ENCODE results near the gene MAST4. TPM values are rescaled to one million over a fixed set of nuclear protein-coding genes. Genes with fewer than 3 reads are reported as not detected.

MAST4 gene
- total and polyA plus RNA-seq, 2 donors (not counting 1 experiment from before 2014, with no cell fraction given) = 7.0 to 15.2 TPM

DNA sequence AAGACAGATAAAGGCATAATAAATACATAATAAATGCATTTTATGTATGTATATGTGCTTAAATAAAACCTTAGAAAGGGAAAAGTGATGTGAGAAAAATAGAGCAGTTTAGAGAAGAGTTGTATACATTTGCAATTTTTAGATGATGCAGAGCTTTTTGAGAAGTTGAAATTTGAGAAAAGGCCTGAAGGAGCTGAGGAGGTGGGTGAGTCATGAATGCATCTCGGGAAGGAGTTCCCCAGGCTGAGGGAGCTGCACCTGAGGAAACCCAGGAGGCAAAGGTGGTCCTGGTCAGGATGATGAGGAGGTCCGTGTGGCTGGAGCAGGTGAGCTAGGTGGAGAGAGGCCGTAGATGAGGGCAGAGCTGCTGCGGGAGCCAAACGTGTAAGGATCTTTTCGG, 617.8 kb downstream of the MAST4 start:
- H3K4me1 ChIP-seq (ENCODE audit: control insufficient read depth, extremely low read depth, insufficient read depth, low read length) = peaks cover 12% of the 10 kb centered on the region
- TF ChIP-seq EZH2 (IDR thresholded peaks at IDR 0.05; ENCODE audit: low read length, missing control alignments) = no peak
- no peaks in the 10 kb centered on the region for H3K9me3 ChIP-seq (ENCODE audit: control insufficient read depth, insufficient read depth, low read depth, low read length)
- DNase-seq (ENCODE audit: low read depth in 2 of 2) = peak; percentile 24 to 30
- no peak overlapping the region for H3K4me2 ChIP-seq (ENCODE audit: extremely low read depth, insufficient read depth, low read length)
- no peaks in the 10 kb centered on the region for H3K36me3 ChIP-seq (ENCODE audit: control insufficient read depth, insufficient read depth, low read length)
- H3K27me3 ChIP-seq (ENCODE audit: control insufficient read depth, insufficient read depth, low read length) = no peaks in the 10 kb centered on the region
- H3K27ac ChIP-seq (ENCODE audit: insufficient read depth, low read length) = no peak overlapping the region
- H2AFZ ChIP-seq (ENCODE audit: low read length) = no peak overlapping the region
- no peaks in the 10 kb centered on the region for H4K20me1 ChIP-seq (ENCODE audit: control insufficient read depth, extremely low read depth, insufficient read depth, low read length)
- no peak overlapping the region for H3K4me3 ChIP-seq (replicated peaks in 1 of 4; ENCODE audit: control extremely low read depth in 1 of 4, insufficient read depth in 1 of 4, low read depth in 3 of 4, low read length in 4 of 4)
- no peak overlapping the region for H3K9ac ChIP-seq (ENCODE audit: insufficient read depth, low read length)
- H3K79me2 ChIP-seq (ENCODE audit: control insufficient read depth, insufficient read depth, low read length) = no peaks in the 10 kb centered on the region

DNA sequence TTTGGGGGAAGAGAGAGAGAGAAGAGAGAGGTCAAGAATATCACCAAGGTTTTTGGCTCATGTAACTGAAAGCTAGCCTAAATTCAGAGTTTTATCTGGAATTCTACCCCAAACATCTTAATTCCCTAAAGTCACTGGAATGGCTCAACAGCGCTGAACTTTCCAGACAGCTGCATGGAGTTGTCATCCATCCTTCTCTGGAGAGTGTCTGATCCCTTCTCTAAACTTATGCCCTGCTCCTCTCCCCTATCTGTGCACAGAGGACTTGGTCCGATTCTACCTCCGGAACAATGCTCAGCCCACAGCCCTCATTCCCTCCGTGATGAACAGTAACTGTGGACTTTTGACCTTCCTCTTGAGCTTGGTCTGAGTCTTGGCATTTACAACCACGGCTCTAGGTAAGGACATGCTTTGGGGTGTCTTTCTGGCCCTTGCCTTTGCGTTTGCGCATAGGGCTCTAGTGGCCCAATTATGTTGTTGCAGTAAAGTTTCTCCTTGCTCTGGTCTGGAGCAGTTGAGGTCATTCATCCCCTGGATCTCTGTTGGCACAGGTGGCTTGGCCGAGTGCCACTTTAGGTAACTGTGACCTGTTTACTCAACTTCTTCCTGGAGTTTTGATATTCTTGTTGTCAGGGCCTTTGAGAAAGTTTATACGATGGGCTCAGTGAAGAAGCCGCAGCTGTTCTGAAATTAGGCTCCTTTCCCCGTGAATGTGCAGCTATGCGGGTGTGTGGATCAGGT, 618.7 kb downstream of the MAST4 start:
- Histone ChIP-seq H2AFZ (ENCODE audit: low read length) (no peak overlapping the region), H4K20me1 (ENCODE audit: control insufficient read depth, extremely low read depth, insufficient read depth, low read length) (no peaks in the 10 kb centered on the region), H3K4me1 (ENCODE audit: control insufficient read depth, extremely low read depth, insufficient read depth, low read length) (peaks cover 12% of the 10 kb centered on the region), H3K9ac (ENCODE audit: insufficient read depth, low read length) (no peak overlapping the region), H3K9me3 (ENCODE audit: control insufficient read depth, insufficient read depth, low read depth, low read length) (no peaks in the 10 kb centered on the region), H3K4me2 (ENCODE audit: extremely low read depth, insufficient read depth, low read length) (no peak overlapping the region), H3K27me3 (ENCODE audit: control insufficient read depth, insufficient read depth, low read length) (no peaks in the 10 kb centered on the region), H3K36me3 (ENCODE audit: control insufficient read depth, insufficient read depth, low read length) (no peaks in the 10 kb centered on the region), H3K4me3 (replicated peaks in 1 of 4; ENCODE audit: control extremely low read depth in 1 of 4, insufficient read depth in 1 of 4, low read depth in 3 of 4, low read length in 4 of 4) (no peak overlapping the region), H3K79me2 (ENCODE audit: control insufficient read depth, insufficient read depth, low read length) (no peaks in the 10 kb centered on the region), H3K27ac (ENCODE audit: insufficient read depth, low read length) (no peak overlapping the region)
- TF ChIP-seq EZH2 (IDR thresholded peaks at IDR 0.05; ENCODE audit: low read length, missing control alignments) = no peak
- TF ChIP-seq, protein P1, sequence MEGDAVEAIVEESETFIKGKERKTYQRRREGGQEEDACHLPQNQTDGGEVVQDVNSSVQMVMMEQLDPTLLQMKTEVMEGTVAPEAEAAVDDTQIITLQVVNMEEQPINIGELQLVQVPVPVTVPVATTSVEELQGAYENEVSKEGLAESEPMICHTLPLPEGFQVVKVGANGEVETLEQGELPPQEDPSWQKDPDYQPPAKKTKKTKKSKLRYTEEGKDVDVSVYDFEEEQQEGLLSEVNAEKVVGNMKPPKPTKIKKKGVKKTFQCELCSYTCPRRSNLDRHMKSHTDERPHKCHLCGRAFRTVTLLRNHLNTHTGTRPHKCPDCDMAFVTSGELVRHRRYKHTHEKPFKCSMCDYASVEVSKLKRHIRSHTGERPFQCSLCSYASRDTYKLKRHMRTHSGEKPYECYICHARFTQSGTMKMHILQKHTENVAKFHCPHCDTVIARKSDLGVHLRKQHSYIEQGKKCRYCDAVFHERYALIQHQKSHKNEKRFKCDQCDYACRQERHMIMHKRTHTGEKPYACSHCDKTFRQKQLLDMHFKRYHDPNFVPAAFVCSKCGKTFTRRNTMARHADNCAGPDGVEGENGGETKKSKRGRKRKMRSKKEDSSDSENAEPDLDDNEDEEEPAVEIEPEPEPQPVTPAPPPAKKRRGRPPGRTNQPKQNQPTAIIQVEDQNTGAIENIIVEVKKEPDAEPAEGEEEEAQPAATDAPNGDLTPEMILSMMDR (conservative IDR thresholded peaks at IDR 0.05 in 1 of 2, IDR thresholded peaks at IDR 0.05 in 1 of 2; ENCODE audit: low read depth in 1 of 2, low read length in 2 of 2) = no peak
- no peak for DNase-seq (ENCODE audit: low read depth in 2 of 2)

DNA sequence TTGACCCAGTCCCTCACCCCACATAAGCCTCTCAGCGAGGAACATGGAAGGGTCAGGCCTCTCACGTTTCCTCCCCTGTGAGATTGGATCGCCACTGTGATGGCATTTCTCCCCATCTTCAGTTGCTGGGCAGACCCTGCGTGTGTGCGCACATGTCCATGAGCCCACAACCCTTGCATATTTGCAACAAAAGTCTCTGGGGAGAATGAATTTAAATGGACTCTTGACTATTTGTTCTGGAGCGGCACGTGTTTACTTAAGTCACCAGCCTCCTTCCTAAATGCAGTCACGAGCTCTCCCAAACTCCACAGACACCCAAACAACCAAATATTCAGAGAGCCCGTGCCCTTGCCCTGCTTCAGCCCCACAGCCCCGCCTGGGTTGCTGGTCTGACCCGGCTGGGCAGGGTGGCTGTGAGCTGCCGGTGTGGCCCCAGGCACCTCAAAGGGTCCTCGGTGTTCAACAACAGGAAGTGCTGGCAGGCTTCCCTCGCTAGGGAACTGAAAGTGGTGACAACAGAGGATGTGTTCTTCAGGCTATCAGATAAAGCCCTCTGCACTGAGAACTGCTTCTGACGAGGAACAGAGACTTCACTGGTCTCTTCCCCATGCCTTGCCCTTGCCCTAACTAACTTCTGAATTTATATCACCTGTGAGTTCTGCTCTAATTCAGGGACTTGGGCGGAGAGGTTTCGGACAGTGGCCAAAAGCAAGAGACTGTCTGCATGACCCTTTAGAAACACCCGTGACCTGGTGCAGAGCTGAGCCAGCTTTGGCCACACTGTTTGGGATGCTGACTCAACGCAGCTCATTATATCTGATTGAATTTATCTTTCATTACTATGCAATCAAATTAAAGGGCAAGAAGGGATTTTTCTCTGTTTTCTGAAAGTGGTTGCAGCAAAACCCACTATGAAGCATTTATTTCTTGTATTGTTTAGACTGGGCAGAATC, 619.6 kb downstream of the MAST4 start:
- Histone ChIP-seq H3K27me3 (ENCODE audit: control insufficient read depth, insufficient read depth, low read length) (no peaks in the 10 kb centered on the region), H3K4me1 (ENCODE audit: control insufficient read depth, extremely low read depth, insufficient read depth, low read length) (peaks cover 12% of the 10 kb centered on the region), H3K79me2 (ENCODE audit: control insufficient read depth, insufficient read depth, low read length) (no peaks in the 10 kb centered on the region), H4K20me1 (ENCODE audit: control insufficient read depth, extremely low read depth, insufficient read depth, low read length) (no peaks in the 10 kb centered on the region), H3K4me3 (replicated peaks in 1 of 4; ENCODE audit: control extremely low read depth in 1 of 4, insufficient read depth in 1 of 4, low read depth in 3 of 4, low read length in 4 of 4) (peak overlapping the region in 1 of 4 experiments; percentile 5), H3K9me3 (ENCODE audit: control insufficient read depth, insufficient read depth, low read depth, low read length) (no peaks in the 10 kb centered on the region), H3K4me2 (ENCODE audit: extremely low read depth, insufficient read depth, low read length) (peak overlapping the region; percentile 48), H3K9ac (ENCODE audit: insufficient read depth, low read length) (no peak overlapping the region), H2AFZ (ENCODE audit: low read length) (peak overlapping the region; percentile 58), H3K27ac (ENCODE audit: insufficient read depth, low read length) (no peak overlapping the region), H3K36me3 (ENCODE audit: control insufficient read depth, insufficient read depth, low read length) (no peaks in the 10 kb centered on the region)
- no peak for TF ChIP-seq EZH2 (IDR thresholded peaks at IDR 0.05; ENCODE audit: low read length, missing control alignments)
- TF ChIP-seq, protein P1 (conservative IDR thresholded peaks at IDR 0.05 in 1 of 2, IDR thresholded peaks at IDR 0.05 in 1 of 2; ENCODE audit: low read depth in 1 of 2, low read length in 2 of 2) = no peak
- peak; percentile 23 to 45 for DNase-seq (ENCODE audit: low read depth in 2 of 2)

All from fibroblast of lung (primary cell).